ENCODE data around the gene CES3. TPM values are rescaled to one million over a fixed set of nuclear protein-coding genes. Genes with fewer than 3 reads are reported as not detected.
"Not testable (repeated sequence)": the region's sequence is repeated elsewhere in the genome, so short reads cannot be mapped to it uniquely, and the experiment has no call there.

CES3 gene
- total RNA-seq, 2 donors from 2014 or later, result 0.16 to 0.89 TPM

DNA sequence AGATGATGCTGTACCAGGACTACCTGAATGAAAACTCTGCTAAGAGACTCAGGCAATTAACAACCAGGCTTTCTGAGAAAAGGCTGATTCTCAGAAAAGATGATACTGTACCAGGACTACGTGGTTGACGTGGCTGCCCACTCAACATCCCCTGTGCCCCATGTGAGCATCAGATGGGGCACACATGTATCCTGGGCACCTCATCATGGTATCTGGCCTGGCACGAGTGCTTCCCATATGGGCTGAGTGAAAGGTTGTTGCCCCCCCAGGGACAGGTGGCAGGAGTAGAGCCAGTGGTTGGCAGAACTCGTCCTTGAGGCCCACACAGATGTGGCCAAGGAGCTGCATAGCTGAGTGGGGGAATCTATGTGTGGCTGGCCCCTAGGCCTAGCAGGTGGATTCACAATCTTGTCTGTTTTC, 23.8 kb downstream of the CES3 start:
- TF ChIP-seq, protein P1, sequence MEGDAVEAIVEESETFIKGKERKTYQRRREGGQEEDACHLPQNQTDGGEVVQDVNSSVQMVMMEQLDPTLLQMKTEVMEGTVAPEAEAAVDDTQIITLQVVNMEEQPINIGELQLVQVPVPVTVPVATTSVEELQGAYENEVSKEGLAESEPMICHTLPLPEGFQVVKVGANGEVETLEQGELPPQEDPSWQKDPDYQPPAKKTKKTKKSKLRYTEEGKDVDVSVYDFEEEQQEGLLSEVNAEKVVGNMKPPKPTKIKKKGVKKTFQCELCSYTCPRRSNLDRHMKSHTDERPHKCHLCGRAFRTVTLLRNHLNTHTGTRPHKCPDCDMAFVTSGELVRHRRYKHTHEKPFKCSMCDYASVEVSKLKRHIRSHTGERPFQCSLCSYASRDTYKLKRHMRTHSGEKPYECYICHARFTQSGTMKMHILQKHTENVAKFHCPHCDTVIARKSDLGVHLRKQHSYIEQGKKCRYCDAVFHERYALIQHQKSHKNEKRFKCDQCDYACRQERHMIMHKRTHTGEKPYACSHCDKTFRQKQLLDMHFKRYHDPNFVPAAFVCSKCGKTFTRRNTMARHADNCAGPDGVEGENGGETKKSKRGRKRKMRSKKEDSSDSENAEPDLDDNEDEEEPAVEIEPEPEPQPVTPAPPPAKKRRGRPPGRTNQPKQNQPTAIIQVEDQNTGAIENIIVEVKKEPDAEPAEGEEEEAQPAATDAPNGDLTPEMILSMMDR (IDR thresholded peaks at IDR 0.05), result no peak
- no peak for DNase-seq (ENCODE audit: low spot score)
- Histone ChIP-seq H3K36me3 (no peaks in the 10 kb centered on the region), H3K9me3 (no peaks in the 10 kb centered on the region), H3K4me1 (no peaks in the 10 kb centered on the region), H3K27me3 (no peaks in the 10 kb centered on the region), H3K27ac (no peak overlapping the region), H3K4me3 (no peak overlapping the region)

DNA sequence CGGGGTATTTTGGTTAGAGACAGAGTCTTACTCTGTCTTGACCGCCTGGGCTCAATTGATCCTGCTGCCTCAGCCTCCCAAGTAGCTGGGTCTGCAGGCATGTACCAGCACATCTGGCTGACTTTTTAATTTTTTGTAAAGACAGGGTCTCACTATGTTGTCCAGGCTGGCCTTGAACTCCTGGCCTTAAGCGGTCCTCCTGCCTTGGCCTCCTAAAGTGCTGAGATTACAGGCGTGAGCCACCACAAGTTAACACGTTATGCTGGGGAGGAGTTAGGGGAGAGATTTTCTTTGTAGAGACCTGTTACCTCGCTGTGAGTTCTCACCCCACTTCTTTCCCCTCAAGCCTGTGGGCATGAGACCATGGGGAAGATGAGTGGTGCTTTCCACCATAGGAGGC, 25.5 kb downstream of the CES3 start:
- DNase-seq (ENCODE audit: low spot score), result no peak
- Histone ChIP-seq H3K27me3 (no peaks in the 10 kb centered on the region), H3K4me3 (no peak overlapping the region), H3K4me1 (no peaks in the 10 kb centered on the region), H3K36me3 (no peaks in the 10 kb centered on the region), H3K27ac (no peak overlapping the region), H3K9me3 (no peaks in the 10 kb centered on the region)
- TF ChIP-seq, protein P1 (IDR thresholded peaks at IDR 0.05), result no peak

DNA sequence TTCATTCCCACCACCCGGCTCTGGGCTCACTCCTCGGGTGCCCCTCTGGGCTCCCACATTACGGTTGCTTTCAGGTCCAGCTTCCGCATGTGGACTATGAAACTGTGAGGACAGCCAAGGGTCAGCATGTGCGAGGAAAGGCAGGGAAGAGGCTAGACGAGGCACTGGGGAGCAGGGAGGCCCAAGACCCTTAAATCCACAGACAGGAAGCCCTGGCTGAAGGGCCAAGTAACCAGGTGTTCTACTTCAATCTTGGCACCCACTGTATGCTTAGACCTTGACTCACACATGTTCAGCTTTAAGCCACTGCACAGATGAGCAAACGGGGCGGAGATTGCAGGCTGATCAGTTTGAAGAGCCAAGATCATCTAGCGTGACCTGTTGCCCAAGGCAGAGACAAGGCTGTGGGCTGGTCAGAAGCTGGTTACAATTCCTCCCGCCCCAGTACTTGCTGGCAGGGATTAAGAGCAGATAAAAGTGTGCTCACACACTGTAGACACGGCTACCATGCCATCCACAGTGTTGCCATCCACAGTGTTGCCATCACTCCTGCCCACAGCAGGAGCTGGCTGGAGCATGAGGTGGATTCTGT, 27.2 kb downstream of the CES3 start, which contains the start of gene CES4A:
Gene CES4A (plus strand): TSS at position 393 of the 592 bp plus-strand sequence. CDS start 184 bp downstream, at position 577.
- Histone ChIP-seq H3K36me3 (no peaks in the 10 kb centered on the region), H3K4me3 (no peak within 1 kb of the TSS), H3K27me3 (no peaks in the 10 kb centered on the region), H3K9me3 (no peaks in the 10 kb centered on the region), H3K27ac (no peak within 1 kb of the TSS), H3K4me1 (no peaks in the 10 kb centered on the region)
- DNase-seq (ENCODE audit: low spot score), result no peak
- TF ChIP-seq, protein P1 (IDR thresholded peaks at IDR 0.05), result no peak

DNA sequence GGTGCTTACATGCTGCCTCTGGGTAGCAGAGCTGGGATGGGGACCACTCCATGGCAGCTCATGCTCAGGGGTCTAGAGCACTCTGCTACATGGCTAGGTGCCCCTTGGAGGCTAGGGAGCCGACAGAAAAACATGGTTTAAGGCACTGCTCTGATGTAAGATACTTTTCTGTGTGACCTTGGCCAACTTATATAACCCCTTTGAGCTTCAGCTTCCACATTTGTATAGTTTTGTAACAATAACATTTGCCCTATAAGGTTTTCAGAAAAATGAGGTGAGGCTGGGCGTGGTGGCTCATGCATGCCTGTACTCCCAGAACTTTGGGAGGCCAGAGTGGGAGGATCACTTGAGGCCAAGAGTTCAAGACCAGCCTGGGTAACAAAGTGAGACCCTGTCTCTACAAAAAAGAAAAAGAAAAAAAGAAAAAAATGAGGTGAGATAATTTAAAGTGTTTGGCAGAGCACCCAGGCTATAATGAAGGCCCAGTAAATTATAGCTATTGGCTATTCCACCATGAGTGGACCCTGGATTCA, 30.5 kb downstream of the CES3 start:
- no peak overlapping the region for H3K4me3 ChIP-seq
- no peaks in the 10 kb centered on the region for H3K9me3 ChIP-seq
- no peaks in the 10 kb centered on the region for H3K27me3 ChIP-seq
- no peaks in the 10 kb centered on the region for H3K36me3 ChIP-seq
- TF ChIP-seq, protein P1 (IDR thresholded peaks at IDR 0.05), result no peak
- H3K27ac ChIP-seq, result no peak overlapping the region
- DNase-seq (ENCODE audit: low spot score), result no peak
- H3K4me1 ChIP-seq, result peaks cover 0 to 9% of the 10 kb centered on the region in 2 donors

DNA sequence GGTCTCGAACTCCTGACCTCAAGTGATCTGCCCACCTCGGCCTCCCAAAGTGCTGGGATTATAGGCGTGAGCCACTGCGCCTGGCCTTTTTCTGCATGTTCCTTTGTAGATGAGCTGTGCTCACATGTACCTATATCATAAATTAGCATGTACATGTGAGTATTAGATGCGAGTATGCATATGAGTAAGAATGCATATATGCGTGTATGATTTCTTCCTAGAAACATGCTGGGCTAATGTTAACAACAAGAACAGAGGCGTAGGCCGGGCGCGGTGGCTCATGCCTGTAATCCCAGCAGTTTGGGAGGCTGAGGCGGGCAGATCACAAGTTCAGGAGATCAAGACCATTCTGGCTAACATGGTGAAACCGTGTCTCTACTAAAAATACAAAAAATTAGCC, 32.5 kb downstream of the CES3 start:
- not testable (repeated sequence) for DNase-seq (ENCODE audit: low spot score); H3K27ac ChIP-seq; H3K4me3 ChIP-seq; H3K36me3 ChIP-seq; H3K27me3 ChIP-seq; H3K9me3 ChIP-seq
- peaks cover 0 to 20% of the 10 kb centered on the region in 2 donors for H3K4me1 ChIP-seq

DNA sequence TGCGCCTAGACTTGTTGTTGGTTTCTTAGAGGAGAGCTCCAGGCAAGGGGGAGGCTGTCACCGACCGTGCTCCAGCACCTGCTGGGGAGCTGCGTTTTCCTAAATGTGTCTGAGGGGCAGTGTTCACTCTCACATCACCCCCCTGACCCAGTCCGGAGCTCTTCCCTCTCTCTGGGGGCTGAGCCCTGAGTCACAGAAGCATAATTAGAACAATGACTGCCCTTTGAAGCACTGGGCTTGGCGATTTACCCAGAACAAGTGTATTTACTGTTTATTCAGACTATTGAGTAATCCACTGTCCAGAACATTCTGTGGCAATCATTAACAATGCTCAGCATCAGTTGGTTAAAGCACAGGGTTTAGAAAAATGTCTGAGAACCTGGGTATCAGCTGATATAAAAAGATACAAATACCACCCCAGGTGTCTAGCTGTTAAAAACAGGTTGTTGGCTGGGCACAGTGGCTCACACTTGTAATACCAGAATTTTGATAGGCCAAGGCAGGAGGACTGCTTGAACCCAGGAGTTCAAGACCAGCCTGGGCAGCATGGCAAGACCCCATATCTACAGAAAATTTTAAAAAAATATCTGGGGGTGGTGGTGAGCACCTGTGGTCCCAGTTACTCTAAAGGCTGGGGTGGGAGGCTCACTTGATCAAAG, 35.4 kb downstream of the CES3 start:
- peak overlapping the region; percentile 71 to 84 for H3K27ac ChIP-seq
- H3K4me3 ChIP-seq, result no peak overlapping the region
- peaks cover 0 to 35% of the 10 kb centered on the region in 2 donors for H3K4me1 ChIP-seq
- DNase-seq (ENCODE audit: low spot score), result peak; percentile 87
- TF ChIP-seq, protein P1 (IDR thresholded peaks at IDR 0.05), result no peak
- H3K36me3 ChIP-seq, result no peaks in the 10 kb centered on the region
- no peaks in the 10 kb centered on the region for H3K9me3 ChIP-seq
- H3K27me3 ChIP-seq, result no peaks in the 10 kb centered on the region
